Heart left ventricle (tissue), 16 donors: Measurements from ENCODE around the gene USP34. TPM values are rescaled to one million over a fixed set of nuclear protein-coding genes. Genes with fewer than 3 reads are reported as not detected.

Source experiments
- ATAC-seq, 4 donors: fragments of 200-7000 bp; cut with Tn5 transposase; one replicate each; pipeline ENCODE4 v1.9.1; 2020 to 2022; ENCODE audit warnings: moderate library complexity in 4 of 4, mild to moderate bottlenecking in 3 of 4, moderate number of reproducible peaks in 1 of 4
- DNase-seq, 5 donors: peaks; one replicate each; pipeline ENCODE4 v3.0.0-alpha.2; 2020
- H3K27ac ChIP-seq, 12 donors: fragments of 200-600 bp; sonication (generic) in 4 of 12; one replicate each; pipeline versions ENCODE4 v1.5.0 to v1.8.0; 2016 to 2022; ENCODE audit warnings: mild to moderate bottlenecking in 2 of 12
- H3K27me3 ChIP-seq, 9 donors: fragments of 200-600 bp; sonication (generic) in 2 of 9; one replicate each; pipeline versions ENCODE4 v1.5.1 to v1.8.0; 2016 to 2022; ENCODE audit warnings: mild to moderate bottlenecking in 3 of 9
- H3K36me3 ChIP-seq, 9 donors: fragments of 200-600 bp; sonication (generic) in 2 of 9; one replicate each; pipeline versions ENCODE4 v1.5.0 to v1.8.0; 2018 to 2022; ENCODE audit warnings: mild to moderate bottlenecking in 2 of 9
- H3K4me1 ChIP-seq, 12 donors: fragments of 200-600 bp; sonication (generic) in 4 of 12; one replicate each; pipeline versions ENCODE4 v1.5.0 to v1.8.0; 2016 to 2022; ENCODE audit warnings: mild to moderate bottlenecking in 3 of 12
- H3K4me3 ChIP-seq, 12 donors: fragments of 200-600 bp; sonication (generic) in 4 of 12; one replicate each; pipeline versions ENCODE4 v1.5.0 to v1.8.0; 2017 to 2022; ENCODE audit warnings: mild to moderate bottlenecking in 9 of 12, moderate library complexity in 4 of 12
- H3K9me3 ChIP-seq, 12 donors: fragments of 200-600 bp; sonication (generic) in 4 of 12; one replicate each; pipeline versions ENCODE4 v1.5.0 to v1.8.0; 2016 to 2022; ENCODE audit warnings: mild to moderate bottlenecking in 1 of 12
- POLR2A ChIP-seq, 2 donors: fragments of 450-650 bp; IDR thresholded peaks; one replicate each; pipeline ENCODE4 v1.6.1; 2017; ENCODE audit warnings: antibody characterized with exemption in 2 of 2, mild to moderate bottlenecking in 2 of 2, moderate library complexity in 2 of 2
- WGBS, 4 donors: extraction: QIAGEN DNeasy Blood & Tissue Kit in 2 of 4; methylation state at CpG; one replicate each; pipeline versions ENCODE4 v1.1.5 to v1.1.7; 2013 to 2018; 5-methylcytosine and 5-hydroxymethylcytosine counted together
- intact Hi-C, 10 donors: fragments of 100-400 bp; cut with DNase I; formaldehyde crosslinking; loops; one replicate each; pipeline versions ENCODE4 v1.11.1 to v1.14.2; 2022
- polyA plus RNA-seq, 2 donors: library from polyadenylated mRNA; stranded (reverse); fragments of 200-250 nt; gene quantifications; one replicate each; pipeline ENCODE4 v1.2.3, GENCODE V29; 2013
- total RNA-seq, 9 donors: library from RNA; depleted of rRNA in 2 of 9; stranded (reverse); fragments of >200 nt in 2 of 9; fragmentation: NEBNext Ultra II Directional in 3 of 9; extraction: Animal tissue kit (Norgen Biotek cat#: 25700) in 3 of 9; gene quantifications; one replicate each; pipeline versions ENCODE4 v1.1.0 to v1.2.4, GENCODE V29; 2016 to 2023
- TF ChIP-seq, protein P1 (sequence below), 12 donors: fragments of 200-600 bp; sonication (generic) in 4 of 12; IDR thresholded peaks; one replicate each; pipeline versions ENCODE4 v1.5.0 to v1.8.0; 2018 to 2022; ENCODE audit warnings: antibody characterized with exemption in 12 of 12, mild to moderate bottlenecking in 5 of 12
- donor health status: ischemic (EF 13 %, LVEDD 7.1; RV severe dilation, severe dysfunction).
- donor health status: healthy with polysubstance abuse.
- donor health status: DM: no; HTN: yes; CAD: no.
- donor health status: DM: no; HTN: no; CAD: no.
- donor health status: ischemic (EF 25% LVEDD 6.9; RV normal size, moderate dysfunction).
- donor health status: ischemic (EF 25% LVEDD 5.7; RV mildly dilated, moderate dysfunction).
- donor health status: healthy.
- donor health status: DM: yes; HTN: yes; CAD: no.
- donor health status: ischemic (EF 35%, LVEDD 5.7; RV mildly dilated, moderate dysfunction).
- donor health status: nonischemic (EF 11% LVEDD 7.7; RV severe dilation, severe dysfunction).
- donor health status: DM: yes; HTN: yes; CAD: no.
- donor health status: PGD.
- donor health status: ischemic (EF 29% LVEDD 5.4; RV normal size, mild dysfunction).
- donor health status: nonischemic (EF 23%, LVEDD 6.1; RV moderate dilation, normal function).

USP34 gene
- total and polyA plus RNA-seq, 11 donors, result 33.3 to 82.8 (median 60.6) TPM

DNA sequence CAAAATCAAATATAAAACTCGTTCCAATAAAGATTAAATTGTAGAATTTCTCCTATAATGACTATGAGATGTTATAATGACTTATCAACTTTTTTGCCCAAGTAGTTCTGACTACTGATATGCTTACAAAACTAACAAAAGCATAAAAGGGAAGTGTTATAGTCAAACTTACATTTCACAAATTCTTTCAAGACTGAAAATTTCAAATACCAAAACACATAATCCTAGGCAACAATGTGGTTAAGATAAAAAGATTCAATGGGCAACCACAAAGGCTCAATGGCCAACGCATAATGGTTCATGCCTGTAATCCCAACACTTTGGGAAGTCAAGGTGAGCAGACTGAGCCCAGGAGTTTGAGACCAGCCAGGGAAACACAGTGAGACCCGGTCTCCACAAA, 135.7 kb downstream of the USP34 start:
- WGBS, 4 donors, result 92 to 98% (median 96%) methylated on average over 3 of the region's 3 CpGs
- H3K4me3 ChIP-seq, result no peak overlapping the region
- ATAC-seq, result no peak
- H3K9me3 ChIP-seq, result no peaks in the 10 kb centered on the region
- no peaks in the 10 kb centered on the region for H3K27me3 ChIP-seq
- intact Hi-C loops, result loop anchor here in 1 of 10 donors (10.0 kb wide), 1 partner anchor 150 kb away; no protein-coding TSS in a partner anchor
- peaks cover 0 to 89% (median 71%) of the 10 kb centered on the region in 9 donors for H3K36me3 ChIP-seq
- H3K4me1 ChIP-seq, result no peaks in the 10 kb centered on the region
- H3K27ac ChIP-seq, result no peak overlapping the region
- no peak for DNase-seq
- TF ChIP-seq, protein P1, sequence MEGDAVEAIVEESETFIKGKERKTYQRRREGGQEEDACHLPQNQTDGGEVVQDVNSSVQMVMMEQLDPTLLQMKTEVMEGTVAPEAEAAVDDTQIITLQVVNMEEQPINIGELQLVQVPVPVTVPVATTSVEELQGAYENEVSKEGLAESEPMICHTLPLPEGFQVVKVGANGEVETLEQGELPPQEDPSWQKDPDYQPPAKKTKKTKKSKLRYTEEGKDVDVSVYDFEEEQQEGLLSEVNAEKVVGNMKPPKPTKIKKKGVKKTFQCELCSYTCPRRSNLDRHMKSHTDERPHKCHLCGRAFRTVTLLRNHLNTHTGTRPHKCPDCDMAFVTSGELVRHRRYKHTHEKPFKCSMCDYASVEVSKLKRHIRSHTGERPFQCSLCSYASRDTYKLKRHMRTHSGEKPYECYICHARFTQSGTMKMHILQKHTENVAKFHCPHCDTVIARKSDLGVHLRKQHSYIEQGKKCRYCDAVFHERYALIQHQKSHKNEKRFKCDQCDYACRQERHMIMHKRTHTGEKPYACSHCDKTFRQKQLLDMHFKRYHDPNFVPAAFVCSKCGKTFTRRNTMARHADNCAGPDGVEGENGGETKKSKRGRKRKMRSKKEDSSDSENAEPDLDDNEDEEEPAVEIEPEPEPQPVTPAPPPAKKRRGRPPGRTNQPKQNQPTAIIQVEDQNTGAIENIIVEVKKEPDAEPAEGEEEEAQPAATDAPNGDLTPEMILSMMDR (IDR thresholded peaks at IDR 0.05), result no peak
- TF ChIP-seq POLR2A (IDR thresholded peaks at IDR 0.05), result no peak

DNA sequence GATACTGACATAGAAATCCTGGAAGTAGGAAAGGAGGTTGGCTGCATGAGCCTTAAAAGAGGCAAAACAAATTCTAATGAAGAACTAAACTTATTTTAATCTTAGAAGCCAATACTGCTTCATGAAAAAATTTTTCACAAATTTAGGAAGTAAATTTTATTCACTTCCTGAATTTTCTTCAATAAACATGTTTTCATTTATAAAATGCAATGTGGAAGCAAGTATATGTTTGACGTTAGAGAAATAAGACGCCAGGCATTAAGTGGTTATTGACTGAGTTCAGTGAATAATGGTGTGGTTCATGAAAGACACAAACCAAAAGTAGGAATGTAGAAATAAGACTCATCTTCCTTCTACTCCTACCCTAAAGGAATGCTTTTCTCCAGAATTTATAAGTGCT, 136.4 kb downstream of the USP34 start:
- DNase-seq, result no peak
- Histone ChIP-seq H3K36me3 (peaks cover 0 to 91% (median 74%) of the 10 kb centered on the region in 9 donors), H3K4me3 (no peak overlapping the region), H3K27me3 (no peaks in the 10 kb centered on the region), H3K4me1 (no peaks in the 10 kb centered on the region), H3K27ac (peak overlapping the region in 1 of 12 donors; percentile 7), H3K9me3 (no peaks in the 10 kb centered on the region)
- TF ChIP-seq POLR2A (IDR thresholded peaks at IDR 0.05), result no peak
- TF ChIP-seq, protein P1 (IDR thresholded peaks at IDR 0.05), result no peak
- intact Hi-C loops, result loop anchor here in 1 of 10 donors (10.0 kb wide), 1 partner anchor 150 kb away; no protein-coding TSS in a partner anchor
- WGBS, 4 donors, result 87 to 89% (median 88%) methylated on average over 2 of the region's 2 CpGs
- no peak for ATAC-seq

DNA sequence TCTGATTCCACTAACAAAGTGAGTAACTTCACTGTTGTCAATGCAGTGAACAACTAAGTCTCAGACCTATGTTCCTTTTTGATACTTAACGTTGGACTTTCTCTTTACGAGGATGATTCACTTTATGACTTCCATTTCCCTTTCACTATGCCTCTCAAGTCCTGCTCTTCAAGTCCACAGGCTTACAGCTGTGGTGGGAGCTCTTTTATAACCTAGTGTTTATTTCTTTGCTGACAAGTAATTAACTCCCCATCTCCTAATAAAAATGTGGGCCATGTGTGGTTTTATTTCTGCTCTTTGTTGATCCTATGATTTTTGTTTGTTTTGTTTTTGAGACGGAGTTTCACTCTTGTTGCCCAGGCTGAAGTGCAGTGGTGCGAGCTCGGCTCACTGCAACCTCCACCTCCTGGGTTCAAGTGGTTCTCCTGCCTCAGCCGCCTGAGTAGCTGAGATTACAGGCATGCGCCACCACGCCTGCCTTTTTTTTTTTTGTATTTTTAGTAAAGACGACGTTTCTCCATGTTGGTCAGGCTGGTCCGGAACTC, 142.1 kb downstream of the USP34 start:
- Histone ChIP-seq H3K36me3 (peaks cover 0 to 98% (median 77%) of the 10 kb centered on the region in 9 donors), H3K27ac (no peak overlapping the region), H3K27me3 (no peaks in the 10 kb centered on the region), H3K4me1 (no peaks in the 10 kb centered on the region), H3K4me3 (no peak overlapping the region), H3K9me3 (no peaks in the 10 kb centered on the region)
- intact Hi-C loops, result loop anchor here in 1 of 10 donors (10.0 kb wide), 1 partner anchor 46 kb away; no protein-coding TSS in a partner anchor
- no peak for DNase-seq
- TF ChIP-seq POLR2A (IDR thresholded peaks at IDR 0.05), result no peak
- TF ChIP-seq, protein P1 (IDR thresholded peaks at IDR 0.05), result no peak
- 93 to 94% (median 93%) methylated on average over 11 of the region's 11 CpGs for WGBS, 4 donors
- no peak for ATAC-seq

DNA sequence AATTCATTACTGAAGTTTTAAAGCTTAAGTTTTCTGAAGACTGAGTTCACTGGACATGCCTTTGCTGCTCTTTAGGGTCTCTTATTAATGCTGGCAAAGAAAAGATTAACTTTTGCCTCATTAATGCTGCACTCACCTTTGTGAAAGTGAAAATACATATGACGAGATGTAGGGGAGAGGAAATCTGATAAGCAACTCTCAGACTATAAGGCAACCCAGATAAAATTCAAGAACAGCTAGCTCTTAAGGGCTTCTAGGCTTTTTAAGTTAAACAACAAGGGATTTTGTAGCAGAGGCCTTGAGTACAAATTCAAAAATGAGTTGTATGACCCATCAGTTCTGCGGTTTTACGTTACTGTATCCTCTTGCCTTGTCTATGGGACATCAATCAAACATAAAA, 143.7 kb downstream of the USP34 start:
- intact Hi-C loops, result loop anchor here in 1 of 10 donors (10.0 kb wide), 1 partner anchor 48 kb away; no protein-coding TSS in a partner anchor
- no peak overlapping the region for H3K27ac ChIP-seq
- peaks cover 0 to 98% (median 76%) of the 10 kb centered on the region in 9 donors for H3K36me3 ChIP-seq
- H3K4me1 ChIP-seq, result no peaks in the 10 kb centered on the region
- no peaks in the 10 kb centered on the region for H3K27me3 ChIP-seq
- no peak overlapping the region for H3K4me3 ChIP-seq
- TF ChIP-seq, protein P1 (IDR thresholded peaks at IDR 0.05), result no peak
- TF ChIP-seq POLR2A (IDR thresholded peaks at IDR 0.05), result no peak
- no peaks in the 10 kb centered on the region for H3K9me3 ChIP-seq
- WGBS, 4 donors, result 87 to 92% (median 91%) methylated on average over 3 of the region's 3 CpGs
- ATAC-seq (no peak), DNase-seq (no peak)
